ENCODE results near the gene HOXD13.
A peak's percentile ranks its signal among the peaks of the same experiment; 100 is the strongest.

Gene HOXD13

GRCh38 chr2:176121190-176122051 lies 28.9 kb downstream of the HOXD13 start:
- DNase-seq, result no peak

GRCh38 chr2:176122052-176122682 lies 29.6 kb downstream of the HOXD13 start:
- DNase-seq, result no peak

DNA sequence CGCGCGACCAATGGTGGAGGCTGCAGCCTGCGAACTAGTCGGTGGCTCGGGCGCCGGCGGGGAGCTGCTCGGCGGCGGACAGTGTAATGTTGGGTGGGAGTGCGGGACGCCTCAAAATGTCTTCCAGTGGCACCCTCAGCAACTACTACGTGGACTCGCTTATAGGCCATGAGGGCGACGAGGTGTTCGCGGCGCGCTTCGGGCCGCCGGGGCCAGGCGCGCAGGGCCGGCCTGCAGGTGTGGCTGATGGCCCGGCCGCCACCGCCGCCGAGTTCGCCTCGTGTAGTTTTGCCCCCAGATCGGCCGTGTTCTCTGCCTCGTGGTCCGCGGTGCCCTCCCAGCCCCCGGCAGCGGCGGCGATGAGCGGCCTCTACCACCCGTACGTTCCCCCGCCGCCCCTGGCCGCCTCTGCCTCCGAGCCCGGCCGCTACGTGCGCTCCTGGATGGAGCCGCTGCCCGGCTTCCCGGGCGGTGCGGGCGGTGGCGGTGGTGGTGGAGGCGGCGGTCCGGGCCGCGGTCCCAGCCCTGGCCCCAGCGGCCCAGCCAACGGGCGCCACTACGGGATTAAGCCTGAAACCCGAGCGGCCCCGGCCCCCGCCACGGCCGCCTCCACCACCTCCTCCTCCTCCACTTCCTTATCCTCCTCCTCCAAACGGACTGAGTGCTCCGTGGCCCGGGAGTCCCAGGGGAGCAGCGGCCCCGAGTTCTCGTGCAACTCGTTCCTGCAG lies 30.3 kb downstream of the HOXD13 start, which contains the start of gene HOXD9:
TSS of gene HOXD9 (plus strand) at position 37 of the 728 bp plus-strand sequence. CDS start at position 87, 50 bp downstream.
- no peak for DNase-seq

- DNase-seq, result no peak
Measured at GRCh38 chr2:176123411-176124109, 31.0 kb downstream of the HOXD13 start.

DNA sequence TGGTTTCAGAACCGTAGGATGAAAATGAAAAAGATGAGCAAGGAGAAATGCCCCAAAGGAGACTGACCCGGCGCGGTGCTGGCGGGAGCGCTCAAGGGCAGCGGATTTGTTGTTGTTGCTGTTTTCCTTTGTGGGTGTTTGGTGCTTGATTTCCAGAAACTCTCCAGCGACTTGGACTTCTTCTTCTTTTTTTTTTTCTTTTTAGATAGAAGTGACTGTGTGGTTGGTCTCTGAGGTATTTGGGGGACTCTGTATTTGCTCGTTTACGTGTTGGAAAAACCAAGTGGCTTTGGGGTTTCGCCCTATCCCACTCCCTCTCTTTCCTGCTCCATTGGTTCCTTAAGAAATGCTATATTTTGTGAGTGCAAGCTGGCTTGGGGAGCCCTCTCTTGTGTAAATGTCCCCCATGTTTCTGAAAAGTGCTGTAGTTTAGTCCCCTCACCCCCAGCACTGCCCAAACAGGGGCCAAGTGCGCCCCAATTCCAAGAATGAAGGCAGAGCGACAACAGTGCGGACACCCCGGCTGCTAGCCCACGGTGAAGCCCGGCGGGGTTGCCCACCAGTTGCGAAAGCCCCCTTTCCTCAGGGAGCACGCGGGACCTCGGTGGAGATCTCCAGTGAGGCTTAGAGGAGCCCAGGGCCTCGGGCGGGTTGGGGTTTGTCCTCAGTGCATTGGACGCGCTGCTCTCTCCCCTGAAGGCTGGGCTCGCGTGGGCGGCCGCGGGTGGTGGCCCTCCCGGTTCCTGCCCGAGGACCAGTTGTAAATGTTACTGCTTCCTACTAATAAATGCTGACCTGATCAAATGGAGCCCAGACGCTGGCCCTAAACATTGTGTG lies 31.8 kb downstream of the HOXD13 start:
- no peak for DNase-seq

GRCh38 chr2:176124947-176125771 lies 32.6 kb downstream of the HOXD13 start:
- DNase-seq, result no peak

DNA sequence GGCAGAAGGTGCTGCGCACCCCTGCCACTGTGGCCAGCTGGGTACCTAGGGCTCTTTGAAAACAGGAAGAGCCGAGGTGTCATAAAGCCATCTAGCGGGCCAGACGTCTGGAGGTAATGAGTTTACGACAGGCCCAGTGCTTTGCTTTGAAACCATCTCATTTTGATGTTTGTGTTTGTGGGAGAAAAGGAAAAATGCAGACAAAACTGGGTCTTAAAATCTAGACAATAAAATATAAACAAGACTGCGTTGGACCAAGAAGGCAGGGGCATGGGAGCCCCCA lies 33.2 kb downstream of the HOXD13 start:
- DNase-seq, result no peak

GRCh38 chr2:176126929-176127773 lies 34.6 kb downstream of the HOXD13 start:
- DNase-seq, result peak in 4 of 5 donors; percentile 32 to 73 (median 50)

- no peak for DNase-seq
Measured at GRCh38 chr2:176127774-176128072, 35.2 kb downstream of the HOXD13 start.

DNA sequence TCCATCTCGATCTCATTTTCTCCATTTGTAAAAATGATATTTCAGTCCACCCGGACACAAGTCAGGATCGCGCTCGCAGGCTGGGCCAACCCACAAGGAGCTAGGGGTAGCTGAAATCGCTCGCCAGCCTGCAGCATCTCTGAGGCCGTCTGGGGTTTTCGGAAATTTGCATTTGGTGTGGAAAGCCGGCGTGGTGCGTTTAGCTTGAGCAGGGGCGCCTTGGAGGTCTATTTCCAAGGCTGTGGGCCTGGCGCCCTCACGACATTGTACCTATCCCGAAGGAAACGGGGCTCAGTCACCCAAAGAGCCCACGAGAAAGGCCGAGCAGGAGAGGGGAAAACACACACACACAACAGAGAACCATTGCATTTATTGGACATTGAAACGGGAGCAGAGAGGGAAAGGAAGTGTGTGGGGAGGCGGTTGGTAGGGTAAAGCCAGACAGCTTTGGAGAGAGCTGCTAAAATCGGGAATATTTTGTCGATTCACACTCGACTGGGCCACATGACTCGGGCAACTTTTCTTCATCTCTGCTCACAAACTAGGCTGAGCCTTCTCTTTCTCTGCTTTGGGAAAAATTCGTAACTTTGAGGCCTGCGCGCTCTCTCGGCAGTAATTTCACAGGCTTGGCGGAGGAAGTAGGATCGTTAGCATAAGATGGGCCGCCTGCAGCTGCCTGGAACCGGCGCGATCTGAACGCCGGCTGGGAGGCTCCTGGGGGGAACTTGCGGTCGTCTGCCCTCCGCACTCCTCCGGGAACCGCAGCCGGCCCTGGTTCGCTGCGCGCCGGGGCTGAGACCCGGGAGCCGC lies 35.9 kb downstream of the HOXD13 start:
- no peak for DNase-seq

- DNase-seq, result no peak
Measured at GRCh38 chr2:176128982-176129796, 36.7 kb downstream of the HOXD13 start, which contains the start of gene HOXD8. Gene HOXD8 (plus strand): TSS chr2:176129705. CDS start chr2:176130367, 662 bp downstream.

DNA sequence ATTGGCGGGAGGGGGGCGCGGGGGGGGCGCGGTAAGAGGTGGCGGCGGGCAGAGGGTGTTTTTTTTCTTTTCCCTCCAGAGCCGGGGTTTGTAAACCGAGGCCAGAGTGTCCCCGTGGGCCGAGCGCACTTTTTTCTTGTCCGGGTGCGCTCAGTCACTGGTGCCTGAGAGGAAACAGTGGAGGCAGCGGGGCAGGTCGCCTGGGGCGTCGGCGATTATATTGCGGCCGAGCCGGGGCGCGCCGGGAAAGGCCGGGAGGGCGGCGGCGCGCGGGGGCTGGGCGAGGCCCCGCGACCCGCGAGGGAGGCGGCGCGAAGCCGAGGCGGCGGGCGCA lies 37.3 kb downstream of the HOXD13 start:
- no peak for DNase-seq

GRCh38 chr2:176130147-176130956 lies 37.8 kb downstream of the HOXD13 start:
- no peak for DNase-seq

GRCh38 chr2:176130957-176131847 lies 38.7 kb downstream of the HOXD13 start:
- DNase-seq, result no peak

GRCh38 chr2:176131848-176132158 lies 39.3 kb downstream of the HOXD13 start:
- no peak for DNase-seq

All from T-helper 1 cell (primary cell).